CD4-positive, alpha-beta T cell treated with Interleukin-4 for 1 hour (primary cell): ENCODE results near the gene PHB1.
A peak's percentile ranks its signal among the peaks of the same experiment; 100 is the strongest.

Source experiments
- DNase-seq, 2 donors: peaks; one replicate each; pipeline ENCODE4 v3.0.0-alpha.2; 2020 to 2022

Gene PHB1

DNA sequence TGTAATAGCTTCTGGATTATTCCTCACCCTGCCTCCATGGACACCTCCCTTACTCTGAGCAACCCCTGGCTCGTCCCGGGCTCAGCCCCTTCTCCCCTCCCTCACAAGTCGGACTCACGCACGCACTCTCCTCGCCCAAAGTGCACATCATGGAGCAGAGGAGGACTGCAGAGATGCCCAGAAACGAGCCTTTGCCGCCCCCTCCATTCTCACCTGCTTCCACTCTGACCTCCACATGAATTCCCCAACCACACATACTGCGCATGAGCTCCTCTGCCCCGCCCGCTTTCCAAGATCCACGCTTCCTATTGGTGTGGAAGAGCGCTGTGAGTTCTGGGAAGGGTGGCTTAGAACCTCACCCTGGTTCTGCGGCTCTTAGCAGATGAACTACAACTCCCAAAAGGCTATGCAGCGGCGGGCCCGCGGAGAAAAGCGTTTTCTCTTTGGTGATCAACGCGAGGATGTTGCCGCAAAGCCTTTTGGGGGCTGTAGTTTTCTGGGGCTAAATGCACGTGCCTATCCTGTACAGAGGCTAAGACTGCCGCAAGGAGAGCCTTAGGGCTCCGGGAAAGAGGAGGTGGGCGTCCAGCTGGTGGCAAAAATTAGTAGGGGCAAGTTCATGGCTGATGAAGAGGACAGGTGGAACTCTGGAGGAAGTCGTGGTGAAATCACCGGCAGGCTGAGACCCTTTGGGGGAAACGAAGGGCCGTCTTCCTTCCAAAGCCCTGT is at the start of gene PHB1:
PHB1 (minus strand) TSS at position 261 of the 729 bp plus-strand sequence. CDS start 1,618 bp downstream, outside the sequence.
- peak; percentile 97 to 98 for DNase-seq

DNA sequence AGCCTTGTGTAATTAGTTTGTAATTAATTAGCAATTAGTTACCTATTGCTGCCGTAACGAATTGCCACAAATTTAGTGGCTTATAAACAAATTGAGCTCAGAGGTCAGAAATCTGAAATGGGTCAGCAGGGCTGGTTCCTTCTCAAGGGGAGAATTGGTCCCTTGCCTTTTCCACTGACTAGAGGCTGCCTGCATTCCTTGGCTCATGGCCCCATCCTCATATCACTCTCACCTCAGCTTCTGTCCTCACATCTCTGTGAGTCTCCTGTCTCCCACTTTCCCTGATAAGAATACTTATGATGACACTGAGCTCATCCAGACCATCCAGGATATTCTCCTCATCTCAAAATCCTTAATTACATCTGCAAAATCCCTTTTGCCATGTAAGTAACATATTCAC is 49.4 kb upstream of the PHB1 start:
- no peak for DNase-seq

DNA sequence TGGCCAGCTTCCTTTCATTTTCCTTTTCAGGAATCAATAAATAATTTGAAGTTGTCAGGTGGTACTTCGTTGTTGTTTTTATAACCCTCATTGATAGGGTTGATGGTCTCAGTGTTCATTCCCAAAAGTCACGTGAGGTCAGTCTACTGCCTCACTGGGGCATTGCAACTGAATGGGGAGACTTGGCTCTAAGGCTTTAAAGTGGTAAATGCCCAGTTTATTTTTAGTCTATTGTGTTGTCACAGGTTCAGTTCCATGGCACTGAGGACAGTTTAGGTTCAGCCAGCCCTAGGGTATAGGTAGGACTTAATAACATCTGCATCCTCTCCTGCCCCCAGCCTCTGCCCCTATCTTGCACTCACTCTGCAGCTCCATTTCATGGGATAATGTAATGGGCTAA is 46.9 kb upstream of the PHB1 start:
- DNase-seq = no peak

DNA sequence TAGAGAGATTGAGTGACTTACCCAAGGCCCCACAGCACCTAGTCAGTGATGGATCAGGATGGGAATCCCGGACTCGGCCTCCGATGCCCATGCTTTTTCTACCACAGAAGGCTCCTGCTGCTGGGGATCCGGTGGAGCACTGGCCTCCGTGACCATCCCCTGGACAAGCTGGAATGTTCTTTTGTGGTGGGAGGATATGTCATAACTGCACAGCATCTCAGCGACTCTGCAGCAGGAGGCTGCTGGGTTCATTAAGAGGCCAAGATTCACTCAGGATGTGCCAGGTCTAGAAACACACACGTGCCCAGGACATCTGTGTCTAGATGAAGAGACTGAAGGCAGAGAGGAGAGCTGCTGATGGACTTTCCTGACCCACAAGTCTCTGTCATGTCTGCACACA is 45.7 kb upstream of the PHB1 start:
- no peak for DNase-seq

DNA sequence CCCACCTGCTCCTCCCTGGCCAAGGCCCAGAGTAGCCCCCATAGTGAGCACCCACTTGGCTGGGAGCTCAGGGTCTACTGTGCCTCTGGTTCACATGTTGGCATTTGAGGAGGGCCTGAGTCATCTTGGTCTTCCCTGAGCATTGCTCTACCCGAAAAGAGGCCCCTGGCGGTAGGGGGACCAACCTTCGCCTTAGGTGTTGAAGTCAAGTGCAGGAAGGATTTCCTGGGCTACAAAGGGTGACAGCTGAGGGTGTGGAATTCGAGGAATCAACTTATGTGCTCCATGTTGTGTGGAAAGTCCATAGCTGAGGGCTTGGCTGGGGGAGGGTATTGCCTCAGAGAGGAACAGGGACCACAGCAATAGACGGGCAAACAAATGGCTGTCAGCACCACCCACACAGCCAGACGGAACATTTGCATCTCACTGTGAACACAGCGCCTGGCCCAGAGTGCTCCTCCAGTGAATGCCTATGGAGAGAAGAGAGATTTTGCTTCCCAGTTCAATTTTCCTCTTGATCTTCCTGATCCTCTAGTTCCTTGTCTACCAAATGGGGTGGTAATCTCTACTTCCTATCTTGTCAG is 44.8 kb upstream of the PHB1 start:
- no peak for DNase-seq

DNA sequence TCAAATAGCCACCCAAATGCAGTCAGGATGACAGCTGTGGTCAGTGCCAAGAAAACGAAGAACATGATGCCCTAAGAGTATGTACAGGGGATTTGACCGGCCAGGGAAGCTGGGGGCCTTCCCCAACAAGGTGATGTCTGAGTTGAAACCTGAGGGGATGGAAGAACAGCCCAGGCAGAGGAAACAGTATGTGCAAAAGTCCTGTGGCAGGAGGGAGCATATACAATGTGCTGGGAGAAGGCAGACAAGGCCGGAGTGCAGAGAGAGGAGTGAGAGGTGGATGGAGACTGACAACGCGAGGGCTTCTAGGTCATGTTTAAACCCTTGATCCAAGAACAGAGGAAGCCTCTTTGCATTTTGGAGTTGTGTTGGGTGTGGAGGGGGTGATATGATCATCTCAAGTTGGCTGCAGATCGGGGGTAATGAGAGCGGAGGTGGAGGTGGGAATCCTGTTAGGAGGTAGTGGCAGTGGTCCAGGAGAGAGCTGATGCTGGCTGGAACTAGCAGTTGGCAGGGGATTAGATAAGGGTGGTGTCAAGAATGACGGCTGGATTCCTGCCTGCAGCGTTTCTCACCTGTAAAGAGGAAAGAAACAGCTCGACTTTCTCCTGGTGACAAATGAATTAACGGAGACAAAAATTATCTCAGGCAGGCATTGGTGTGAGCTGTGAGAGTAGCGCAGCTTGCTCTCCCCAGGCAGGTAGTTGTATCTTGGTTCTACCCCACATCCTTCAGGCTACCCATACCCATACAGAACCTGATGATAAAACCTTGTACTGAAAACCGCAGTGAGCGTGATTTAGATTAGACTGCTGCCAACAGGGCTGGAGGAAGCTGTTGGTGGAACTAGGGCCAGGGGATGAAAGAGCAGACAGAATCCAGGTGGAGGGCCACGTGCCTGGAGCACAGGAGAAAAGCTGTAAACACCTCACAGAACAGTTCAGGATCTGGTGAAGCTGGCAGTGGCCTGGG is 43.2 kb upstream of the PHB1 start:
- no peak for DNase-seq

DNA sequence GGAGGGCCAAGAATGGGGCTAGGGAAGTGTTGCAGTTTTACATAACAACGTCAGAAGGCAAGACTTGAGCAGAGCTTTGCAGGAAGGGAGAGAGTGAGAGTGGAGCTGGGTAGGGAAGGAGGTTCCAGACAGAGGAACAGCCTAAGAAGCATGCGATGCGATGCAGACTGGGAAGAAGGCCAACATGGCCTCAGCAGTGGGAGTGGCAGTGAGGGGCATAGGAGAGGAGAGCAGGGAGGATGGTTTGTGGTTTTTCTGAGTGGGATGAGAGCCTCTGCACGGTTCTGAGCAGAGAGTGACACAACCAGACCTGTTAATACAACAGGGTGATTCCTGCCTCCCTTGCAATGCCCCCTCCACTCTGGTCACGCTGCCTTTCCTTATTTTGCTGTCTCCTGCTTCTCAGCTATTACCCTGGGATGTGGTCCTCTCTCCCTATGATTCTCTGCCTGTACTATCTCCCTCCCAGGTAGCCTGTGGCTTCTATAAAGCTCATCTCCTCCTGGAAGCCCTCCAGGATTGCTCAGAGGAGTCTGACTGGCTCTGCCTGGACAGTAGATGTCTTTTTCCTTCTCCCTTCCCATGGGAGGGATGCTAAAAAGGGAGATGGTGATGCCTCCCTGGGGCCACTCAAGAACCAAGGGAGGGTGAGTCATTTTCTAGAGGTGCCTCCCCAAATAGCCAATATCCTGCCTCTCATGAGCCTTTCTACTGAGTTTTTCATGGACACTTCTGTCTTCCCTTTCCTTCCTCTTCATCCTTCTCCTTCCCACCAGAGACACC is 41.7 kb upstream of the PHB1 start:
- DNase-seq = no peak

DNA sequence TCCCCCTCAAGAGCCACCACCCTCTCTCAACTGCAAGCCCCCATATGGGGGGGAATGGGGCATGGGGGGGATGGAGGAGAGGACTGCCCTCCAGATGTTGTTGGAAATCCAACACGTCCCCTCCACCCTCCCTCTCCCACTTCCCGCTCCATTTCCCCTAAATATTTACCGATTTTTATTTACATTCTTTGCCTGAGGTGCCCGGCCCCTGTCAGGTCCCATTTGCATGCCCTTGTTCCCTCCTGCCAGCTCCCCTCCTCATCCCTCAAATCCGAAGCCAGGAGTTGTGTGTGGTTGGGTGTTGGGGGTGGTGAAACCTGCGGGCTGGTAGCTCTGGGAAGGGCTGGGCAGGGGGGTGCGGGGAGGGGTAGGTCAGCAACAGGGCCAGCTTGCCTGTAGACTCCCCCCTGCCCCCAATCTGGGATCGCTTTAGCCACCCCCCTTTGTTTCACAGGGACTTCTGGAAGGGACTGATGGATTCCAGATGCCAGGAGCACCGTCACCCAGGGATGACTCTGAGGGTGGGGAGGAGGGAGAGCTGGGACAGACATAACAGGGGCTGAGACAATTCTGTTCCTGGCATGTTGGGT is 40.7 kb upstream of the PHB1 start:
- no peak for DNase-seq

DNA sequence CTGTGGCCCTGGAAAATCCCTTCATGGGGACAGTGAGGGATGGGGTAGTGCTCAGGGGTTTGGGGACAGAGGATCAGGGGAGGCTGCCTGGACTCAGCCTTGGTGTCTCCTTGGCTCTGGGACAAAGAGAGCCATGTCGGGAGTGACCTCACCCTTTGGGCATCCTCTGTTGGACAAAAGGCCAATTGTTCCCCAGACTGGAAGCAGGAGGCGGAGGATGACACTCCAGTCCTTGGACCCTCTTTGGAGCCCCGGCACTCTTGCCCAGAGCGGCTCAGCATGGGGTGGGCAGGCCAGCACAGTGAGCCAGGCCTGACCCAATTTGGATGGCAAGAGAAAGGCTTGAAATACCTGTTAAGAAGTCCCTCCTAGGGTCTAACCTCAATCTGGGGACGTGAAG is 39.4 kb upstream of the PHB1 start:
- no peak for DNase-seq

DNA sequence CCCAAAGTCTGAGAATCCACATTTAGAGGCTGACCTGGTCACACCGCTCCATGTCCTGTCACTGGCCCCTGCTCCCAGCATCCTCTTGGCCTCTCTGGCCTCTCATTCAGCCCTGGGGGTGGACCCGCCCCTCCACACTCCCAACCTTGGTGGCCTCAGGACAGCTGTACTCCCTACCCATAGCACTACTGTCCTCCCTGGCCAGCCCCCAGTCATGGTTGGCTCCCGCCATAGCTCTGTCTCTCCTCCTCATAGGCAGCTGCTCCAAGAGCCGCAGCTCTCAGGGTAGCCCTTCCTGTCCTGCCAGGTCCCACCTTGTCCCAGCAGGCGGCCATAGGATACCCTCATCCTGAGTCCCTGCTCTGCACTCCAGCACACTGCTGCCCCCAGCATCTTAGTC is 38.0 kb upstream of the PHB1 start:
- no peak for DNase-seq

DNA sequence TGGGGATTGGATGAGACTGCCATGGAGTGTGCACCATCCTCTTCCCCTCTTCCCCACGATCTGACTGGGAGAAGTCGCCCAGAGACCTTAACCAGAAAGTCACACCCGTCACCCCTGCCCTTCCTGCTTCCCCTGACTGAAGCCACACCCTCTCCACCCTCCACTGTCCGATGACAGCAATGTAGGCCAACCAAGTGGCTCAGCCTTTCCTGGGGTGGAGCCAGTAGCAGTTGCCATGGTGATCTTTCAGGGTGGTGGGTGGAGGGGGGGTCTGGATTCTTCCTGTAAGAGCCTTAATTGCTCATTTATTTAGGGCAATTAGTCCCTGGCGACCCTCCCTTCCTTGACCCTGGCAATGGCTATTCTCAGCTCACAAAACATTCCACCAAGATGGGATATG is 37.5 kb upstream of the PHB1 start:
- DNase-seq = no peak

DNA sequence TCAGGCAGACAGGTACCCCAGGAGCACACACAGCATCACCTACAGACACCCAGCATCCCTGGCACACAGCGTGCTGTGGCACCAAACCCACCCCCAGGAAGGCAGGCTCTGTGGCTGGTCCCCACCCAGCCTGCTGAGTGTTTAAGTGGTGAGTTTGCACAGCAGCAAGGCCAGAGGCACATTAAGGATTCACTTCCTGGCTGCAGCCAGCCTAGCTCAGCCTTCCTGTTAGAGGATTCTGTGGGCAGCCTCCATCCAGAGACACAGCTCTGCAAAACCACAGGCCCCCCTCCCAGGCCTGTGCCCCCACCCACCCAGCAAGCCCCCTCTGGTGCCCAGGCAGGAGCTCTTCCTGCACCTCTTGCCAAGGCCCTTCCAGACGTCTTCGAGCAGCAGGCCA is 36.1 kb upstream of the PHB1 start:
- DNase-seq = no peak

DNA sequence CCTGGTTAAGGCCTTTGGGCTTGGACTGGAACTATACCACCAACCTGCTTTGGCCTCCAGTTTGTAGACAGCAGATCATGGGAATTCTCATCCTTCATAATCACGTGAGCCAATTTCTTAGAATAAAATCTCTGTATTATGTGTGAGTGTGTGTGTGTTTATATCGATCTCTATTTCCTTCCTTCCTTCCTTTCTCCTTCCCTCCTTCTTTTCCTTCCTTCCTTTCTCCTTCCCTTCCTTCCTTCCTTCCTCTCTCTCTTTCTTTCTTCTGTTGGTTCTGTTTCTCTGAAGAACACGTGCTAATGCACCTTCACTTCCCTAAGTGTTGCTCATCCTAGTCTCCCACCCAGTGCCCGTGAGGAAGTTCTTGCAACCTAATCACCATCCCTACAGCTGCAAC is 35.5 kb upstream of the PHB1 start:
- no peak for DNase-seq

DNA sequence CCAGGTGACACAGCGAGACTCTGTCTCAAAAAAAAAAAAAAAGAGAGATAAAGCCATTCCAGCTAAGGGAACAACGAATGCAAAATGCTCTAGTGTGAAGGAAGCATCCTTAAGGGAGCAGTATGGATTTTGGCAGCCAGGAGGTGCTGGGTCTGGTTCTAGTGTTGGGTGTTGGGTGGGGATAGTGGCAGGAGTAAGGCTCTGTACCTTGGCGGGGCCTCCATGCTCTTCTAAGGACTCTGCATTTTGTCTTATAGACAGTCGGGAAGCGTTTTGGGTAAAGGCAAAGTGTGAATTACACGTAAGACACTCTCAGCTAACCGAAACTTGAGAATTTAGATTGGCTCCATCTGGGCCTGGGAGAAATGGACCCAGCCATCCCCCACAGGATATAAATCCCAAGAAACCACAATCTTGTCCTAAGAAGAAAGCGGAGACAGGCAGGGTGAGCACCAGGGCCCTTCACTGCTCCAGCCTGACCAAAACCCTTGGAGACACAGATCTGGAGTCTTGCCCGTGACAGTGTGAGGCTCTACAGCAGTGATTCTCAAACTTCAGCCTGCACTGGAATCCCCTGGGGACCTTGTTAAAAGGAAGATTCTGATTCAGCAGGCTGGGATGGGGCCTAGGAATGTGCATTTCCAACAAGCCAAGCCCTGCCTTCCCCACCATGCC is 33.1 kb upstream of the PHB1 start:
- no peak for DNase-seq

DNA sequence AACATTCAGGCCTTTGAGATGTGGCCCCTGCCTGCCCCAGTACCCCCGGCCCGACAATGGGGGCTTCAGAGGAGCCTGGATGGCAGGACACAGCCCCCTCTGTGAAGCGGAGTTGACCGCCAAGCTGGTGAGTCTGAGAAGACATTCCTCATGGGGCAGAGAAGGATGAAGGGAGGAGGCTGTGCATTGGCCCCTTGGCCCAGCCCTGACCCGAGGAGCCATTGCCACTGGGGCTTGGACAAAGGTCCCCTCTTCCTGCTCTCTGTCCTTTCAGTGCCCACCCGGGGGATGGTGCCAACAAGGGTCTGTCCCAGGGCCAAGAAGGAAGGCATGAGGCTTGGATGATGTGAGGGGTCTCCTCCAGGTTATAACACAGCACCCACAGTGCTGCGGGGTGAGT is 30.9 kb upstream of the PHB1 start:
- DNase-seq = no peak

DNA sequence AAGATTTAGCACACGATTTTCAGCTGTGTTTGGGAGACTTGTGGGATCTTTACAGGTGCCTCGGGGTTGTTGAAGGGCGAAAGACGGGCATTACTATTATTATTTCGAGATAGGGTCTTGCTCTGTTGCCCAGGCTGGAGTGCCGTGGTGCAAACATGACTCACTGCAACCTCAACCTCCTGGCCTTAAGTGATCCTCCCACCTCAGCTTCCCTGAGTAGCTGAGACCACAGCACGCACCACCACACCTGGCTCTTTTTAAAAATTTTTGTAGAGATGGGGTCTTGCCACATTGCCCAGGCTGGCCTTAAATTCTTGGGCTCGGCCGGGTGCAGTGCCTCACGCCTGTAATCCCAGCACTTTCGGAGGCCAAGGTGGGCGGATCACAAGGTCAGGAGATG is 29.7 kb upstream of the PHB1 start:
- no peak for DNase-seq

DNA sequence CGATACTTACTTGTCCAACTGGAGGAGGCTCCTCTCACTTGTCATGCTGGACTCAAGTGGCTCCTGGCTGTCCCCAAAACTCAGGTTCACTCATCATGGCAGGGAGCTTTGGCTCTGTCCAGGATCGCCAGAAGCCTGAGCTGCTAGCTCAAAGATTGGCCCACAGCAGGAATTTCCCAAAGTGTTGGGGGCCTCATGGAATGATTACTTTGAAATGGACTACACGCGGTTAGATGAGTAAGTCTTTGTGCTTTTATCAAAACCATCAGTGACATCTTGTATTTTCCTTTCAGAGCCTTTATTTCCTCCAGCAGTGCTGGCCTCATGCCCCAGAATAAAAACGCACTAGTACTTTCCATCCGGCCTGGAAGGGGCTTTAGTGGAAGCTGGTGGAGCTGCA is 29.2 kb upstream of the PHB1 start:
- DNase-seq = no peak

DNA sequence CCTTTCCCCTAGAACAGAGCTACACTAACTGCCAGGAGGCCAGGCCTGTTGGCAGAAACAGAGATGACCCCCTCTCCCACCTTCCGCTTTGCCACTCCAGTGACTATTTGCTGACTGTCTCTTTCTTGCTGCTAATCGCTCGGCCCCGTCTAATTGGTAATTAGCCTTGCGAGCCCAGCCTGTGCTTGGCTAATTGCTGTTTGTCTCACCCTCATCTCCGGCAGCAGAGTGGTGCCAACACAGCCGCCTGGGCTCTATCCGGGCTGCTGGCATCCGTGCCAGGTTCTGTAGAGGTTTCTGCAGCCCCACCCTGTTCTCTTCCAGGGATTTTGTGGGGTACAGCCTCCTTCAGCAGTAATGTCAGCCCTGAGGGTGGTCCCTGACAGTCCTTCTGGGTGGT is 27.4 kb upstream of the PHB1 start:
- no peak for DNase-seq

DNA sequence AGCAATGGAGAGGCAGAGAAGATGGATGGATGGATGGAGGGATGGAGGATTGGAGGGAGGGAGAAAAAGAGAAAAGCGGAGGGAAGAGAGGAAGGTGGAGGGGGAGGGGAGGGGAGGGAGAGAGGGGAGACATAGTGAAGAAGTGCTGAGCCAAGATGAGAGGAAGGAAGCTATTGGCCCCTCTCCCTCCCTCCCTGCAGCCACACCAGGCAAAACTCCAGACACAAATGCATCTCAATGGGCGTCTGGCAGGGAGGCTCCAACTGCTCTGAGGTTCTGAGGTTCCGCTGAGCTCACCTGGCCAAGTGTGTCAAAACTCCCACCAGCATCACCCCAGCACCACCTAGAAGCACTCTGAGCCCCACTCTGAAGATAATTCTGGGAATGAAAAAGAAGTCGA is 26.9 kb upstream of the PHB1 start:
- no peak for DNase-seq

DNA sequence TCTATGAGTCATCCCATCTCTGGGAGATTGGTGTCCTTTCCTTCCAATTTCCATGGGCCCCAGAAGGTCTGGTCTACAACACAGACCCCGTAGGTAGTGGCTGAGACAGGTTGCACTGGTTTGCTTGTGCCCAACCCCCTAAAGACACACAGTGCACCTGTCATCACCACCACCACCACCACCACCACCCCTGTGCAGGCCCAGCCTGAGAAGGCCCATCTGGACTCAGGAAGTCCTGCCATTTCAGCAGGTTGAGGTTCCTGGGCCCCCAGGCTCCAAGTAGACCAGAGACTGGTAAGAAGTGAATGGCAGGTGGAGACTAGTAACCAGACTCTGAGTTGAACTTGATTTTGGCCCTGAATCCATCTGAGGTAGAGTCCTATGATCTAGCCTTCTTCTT is 25.9 kb upstream of the PHB1 start:
- no peak for DNase-seq

DNA sequence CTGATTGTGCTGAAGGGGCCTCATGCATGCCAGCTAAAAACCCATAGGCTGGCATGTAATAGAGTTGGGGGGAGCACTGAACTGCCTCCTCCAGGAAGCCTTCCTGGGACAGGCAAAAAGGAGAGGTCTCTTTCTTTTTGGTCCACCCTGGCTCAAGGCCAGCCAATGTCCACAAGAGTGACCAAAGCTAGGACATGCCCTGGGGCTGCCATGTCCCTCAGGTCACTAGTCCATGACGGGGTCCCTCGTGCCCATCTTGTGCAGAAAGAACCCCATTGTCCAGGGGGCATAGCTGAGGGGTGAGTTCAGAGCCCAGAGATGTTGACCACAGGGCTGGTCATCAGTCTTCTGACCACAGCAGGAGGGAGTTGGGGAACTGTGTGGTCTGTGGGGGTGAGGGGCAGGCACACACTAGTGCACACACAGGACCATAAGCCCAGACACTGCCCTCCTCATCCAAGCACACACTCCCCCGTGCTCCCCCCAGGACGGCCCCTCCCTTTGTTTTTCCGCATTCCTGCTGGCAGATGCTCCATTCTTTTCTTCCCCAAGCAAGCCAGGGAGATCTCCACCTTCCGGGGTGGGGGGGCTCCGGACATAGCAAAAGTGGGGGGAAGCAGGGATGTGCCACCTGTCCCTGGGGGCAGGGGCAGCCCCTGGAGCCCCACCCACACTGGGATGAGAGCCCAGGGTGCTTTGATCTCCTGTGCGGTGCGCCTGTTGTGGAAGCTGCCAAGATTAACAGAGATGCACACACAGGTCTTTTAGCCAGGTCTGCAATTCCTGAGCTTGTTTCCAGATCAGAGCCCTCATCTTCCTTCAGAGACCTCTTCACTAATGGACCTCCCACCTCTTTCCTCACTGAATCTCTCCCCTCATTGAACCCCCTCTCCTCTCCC is 25.2 kb upstream of the PHB1 start:
- no peak for DNase-seq
